Adrenal gland (tissue), 5 donors: ENCODE results near the gene ZBTB44.

Source experiments
- POLR2A ChIP-seq, 2 donors: fragments of 450-650 bp; IDR thresholded peaks; one replicate each; pipeline ENCODE4 v1.6.1; 2017; ENCODE audit warnings: antibody characterized with exemption in 2 of 2, mild to moderate bottlenecking in 2 of 2, moderate library complexity in 1 of 2
- TF ChIP-seq, protein P1 (sequence below), 6 experiments: fragments of 450-650 bp in 4 of 6; fragments of 200-600 bp in 2 of 6; sonication (generic) in 1 of 6; IDR thresholded peaks; 1 replicate in 5 of 6; 2 replicates in 1 of 6; pipeline versions ENCODE4 v1.5.1 to v1.8.0; 2016 to 2021; ENCODE audit warnings: antibody characterized with exemption in 6 of 6, mild to moderate bottlenecking in 2 of 6, moderate library complexity in 1 of 6
- donor health status: DM: no; HTN: no; CAD: no.

DNA sequence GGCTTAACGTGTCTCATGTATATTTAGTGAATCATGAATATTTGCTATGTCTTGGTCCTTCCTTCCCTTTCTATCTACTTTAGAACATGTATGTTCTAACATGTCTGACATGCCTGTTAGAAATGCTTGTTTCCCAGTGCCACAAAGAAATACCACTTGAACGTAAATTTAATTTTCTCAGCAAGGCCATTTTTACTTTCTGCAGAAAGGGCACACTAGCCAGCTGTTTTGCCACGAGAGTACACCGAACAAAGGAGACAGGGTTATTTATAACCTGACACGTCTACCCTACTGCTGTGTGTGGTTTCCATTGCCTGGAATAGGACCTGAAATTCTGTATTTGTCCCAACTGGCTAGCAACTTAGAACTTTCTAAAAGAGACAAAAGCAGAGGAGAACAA is 7.4 kb upstream of the ZBTB44 start:
- TF ChIP-seq, protein P1, sequence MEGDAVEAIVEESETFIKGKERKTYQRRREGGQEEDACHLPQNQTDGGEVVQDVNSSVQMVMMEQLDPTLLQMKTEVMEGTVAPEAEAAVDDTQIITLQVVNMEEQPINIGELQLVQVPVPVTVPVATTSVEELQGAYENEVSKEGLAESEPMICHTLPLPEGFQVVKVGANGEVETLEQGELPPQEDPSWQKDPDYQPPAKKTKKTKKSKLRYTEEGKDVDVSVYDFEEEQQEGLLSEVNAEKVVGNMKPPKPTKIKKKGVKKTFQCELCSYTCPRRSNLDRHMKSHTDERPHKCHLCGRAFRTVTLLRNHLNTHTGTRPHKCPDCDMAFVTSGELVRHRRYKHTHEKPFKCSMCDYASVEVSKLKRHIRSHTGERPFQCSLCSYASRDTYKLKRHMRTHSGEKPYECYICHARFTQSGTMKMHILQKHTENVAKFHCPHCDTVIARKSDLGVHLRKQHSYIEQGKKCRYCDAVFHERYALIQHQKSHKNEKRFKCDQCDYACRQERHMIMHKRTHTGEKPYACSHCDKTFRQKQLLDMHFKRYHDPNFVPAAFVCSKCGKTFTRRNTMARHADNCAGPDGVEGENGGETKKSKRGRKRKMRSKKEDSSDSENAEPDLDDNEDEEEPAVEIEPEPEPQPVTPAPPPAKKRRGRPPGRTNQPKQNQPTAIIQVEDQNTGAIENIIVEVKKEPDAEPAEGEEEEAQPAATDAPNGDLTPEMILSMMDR (IDR thresholded peaks at IDR 0.05): no peak
- TF ChIP-seq POLR2A (IDR thresholded peaks at IDR 0.05): no peak
